ENCODE measurements around the gene CHRNA9.

GRCh38 chr4:40309250-40309774 is 25.8 kb upstream of the CHRNA9 start:
- TF ChIP-seq CTCF (conservative IDR thresholded peaks at IDR 0.05; ENCODE audit: low read length): peak; percentile 96
- TF ChIP-seq EZH2phosphoT487 (IDR thresholded peaks at IDR 0.05; ENCODE audit: borderline replicate concordance, low read depth, low read length): no peak
